Retinal pigment epithelial cell (primary cell): ENCODE data around the gene CSRNP2.

Experiments
- DNase-seq: peaks from one replicate; pipeline ENCODE4 v3.0.0-alpha.2; 2010; ENCODE audit warnings: low read depth
- H3K4me3 ChIP-seq: 2 replicates; pipeline ENCODE4 v1.5.1; 2011; ENCODE audit warnings: mild to moderate bottlenecking, low read length, control low read depth, moderate library complexity
- CTCF ChIP-seq: conservative IDR thresholded peaks from 2 replicates; pipeline ENCODE4 v1.5.1; 2011; ENCODE audit warnings: low read depth, low read length, control low read depth, inconsistent platforms

The CSRNP2 gene

GRCh38 chr12:51065530-51065929 lies 17.9 kb downstream of the CSRNP2 start:
- TF ChIP-seq CTCF: no peak
- no peak overlapping the region for H3K4me3 ChIP-seq
- DNase-seq: no peak

- TF ChIP-seq CTCF: no peak
- no peak overlapping the region for H3K4me3 ChIP-seq
- no peak for DNase-seq
These were observed 20.6 kb downstream of the CSRNP2 start for GRCh38 chr12:51062631-51063397.

- TF ChIP-seq CTCF: no peak
- no peak overlapping the region for H3K4me3 ChIP-seq
- DNase-seq: no peak
These were observed 24.3 kb downstream of the CSRNP2 start for GRCh38 chr12:51059086-51059485.

- DNase-seq: no peak
- H3K4me3 ChIP-seq: no peak overlapping the region
- no peak for TF ChIP-seq CTCF
These were observed 27.2 kb downstream of the CSRNP2 start for GRCh38 chr12:51056242-51056641.

GRCh38 chr12:51055060-51055459 lies 28.3 kb downstream of the CSRNP2 start:
- H3K4me3 ChIP-seq: no peak overlapping the region
- no peak for DNase-seq
- TF ChIP-seq CTCF: no peak

GRCh38 chr12:51051787-51052186 lies 31.6 kb downstream of the CSRNP2 start:
- no peak for TF ChIP-seq CTCF
- no peak for DNase-seq

GRCh38 chr12:51049525-51049924 lies 33.9 kb downstream of the CSRNP2 start:
- peak overlapping the region; percentile 96 for H3K4me3 ChIP-seq
- no peak for DNase-seq
- TF ChIP-seq CTCF: no peak

More at GRCh38 chr12:51051787-51052186, 31.6 kb downstream of the CSRNP2 start:
- no peak overlapping the region for H3K4me3 ChIP-seq
